Neuronal stem cell (in vitro differentiated cells): ENCODE measurements around the gene CLIP4.

ENCODE experiments used
- DNase-seq: peaks from one replicate; pipeline ENCODE4 v3.0.0-alpha.2; 2013; ENCODE audit warnings: low spot score
- H2AFZ ChIP-seq: one replicate; pipeline ENCODE4 v1.6.1; 2013; ENCODE audit warnings: mild to moderate bottlenecking, low read length, inconsistent platforms
- H2AK5ac ChIP-seq: 2 replicates; pipeline ENCODE4 v1.6.1; 2013; ENCODE audit warnings: low read depth, mild to moderate bottlenecking, inconsistent platforms, low read length, moderate library complexity, mixed read lengths
- H2BK120ac ChIP-seq: 2 replicates; pipeline ENCODE4 v1.6.1; 2013; ENCODE audit warnings: low read depth, mild to moderate bottlenecking, inconsistent platforms, low read length, moderate library complexity, mixed read lengths
- H2BK12ac ChIP-seq: one replicate; pipeline ENCODE4 v1.6.1; 2013; ENCODE audit warnings: low read length, inconsistent platforms
- H2BK15ac ChIP-seq: 2 replicates; pipeline ENCODE4 v1.6.1; 2013; ENCODE audit warnings: mild to moderate bottlenecking, low read length, inconsistent platforms, mixed read lengths
- H2BK5ac ChIP-seq: one replicate; pipeline ENCODE4 v1.6.1; 2013; ENCODE audit warnings: inconsistent platforms, mild to moderate bottlenecking, low read length, moderate library complexity
- H3K14ac ChIP-seq: one replicate; pipeline ENCODE4 v1.6.1; 2013; ENCODE audit warnings: low read length, inconsistent platforms
- H3K18ac ChIP-seq: 2 replicates; pipeline ENCODE4 v1.6.1; 2013; ENCODE audit warnings: low read length, inconsistent platforms
- H3K23ac ChIP-seq: 2 replicates; pipeline ENCODE4 v1.6.1; 2013; ENCODE audit warnings: low read depth, mild to moderate bottlenecking, mixed read lengths, low read length, inconsistent platforms; ENCODE audit not compliant: poor library complexity
- H3K27ac ChIP-seq: replicated peaks from 3 replicates; pipeline ENCODE4 v1.5.1; 2013; ENCODE audit warnings: low read length, inconsistent platforms
- H3K27me3 ChIP-seq, 3 experiments: 2 replicates each; pipeline ENCODE4 v1.6.1; 2013; ENCODE audit warnings: low read length in 3 of 3, mild to moderate bottlenecking in 2 of 3, inconsistent platforms in 1 of 3, low read depth in 1 of 3, mixed read lengths in 1 of 3, moderate library complexity in 1 of 3; ENCODE audit not compliant: control insufficient read depth in 3 of 3, insufficient read depth in 3 of 3
- H3K36me3 ChIP-seq, 2 donors: replicated peaks in 1 of 2; 2 replicates each; pipeline ENCODE4 v1.6.1; 2013; ENCODE audit warnings: low read length in 2 of 2; ENCODE audit not compliant: control insufficient read depth in 2 of 2, insufficient read depth in 2 of 2
- H3K4ac ChIP-seq: 2 replicates; pipeline ENCODE4 v1.6.1; 2013; ENCODE audit warnings: inconsistent platforms, mild to moderate bottlenecking, low read length, moderate library complexity
- H3K4me1 ChIP-seq, 2 donors: 1 replicate in 1 of 2; 2 replicates in 1 of 2; pipeline ENCODE4 v1.6.1; 2013; ENCODE audit warnings: low read length in 2 of 2, low read depth in 1 of 2; ENCODE audit not compliant: control insufficient read depth in 2 of 2, insufficient read depth in 1 of 2
- H3K4me2 ChIP-seq: one replicate; pipeline ENCODE4 v1.6.1; 2013; ENCODE audit warnings: mild to moderate bottlenecking, low read length, inconsistent platforms; ENCODE audit not compliant: insufficient read depth, poor library complexity, severe bottlenecking
- H3K4me3 ChIP-seq, 2 donors: 2 replicates each; pipeline ENCODE4 v1.5.1; 2013; ENCODE audit warnings: low read length in 2 of 2, mild to moderate bottlenecking in 2 of 2, inconsistent platforms in 1 of 2, moderate library complexity in 1 of 2
- H3K79me1 ChIP-seq: one replicate; pipeline ENCODE4 v1.6.1; 2013; ENCODE audit warnings: low read depth, mild to moderate bottlenecking, inconsistent platforms, low read length, moderate library complexity
- H3K9ac ChIP-seq: one replicate; pipeline ENCODE4 v1.6.1; 2013; ENCODE audit warnings: mild to moderate bottlenecking, low read depth, low read length, inconsistent platforms; ENCODE audit not compliant: poor library complexity
- H3K9me3 ChIP-seq, 2 donors: replicated peaks in 1 of 2; 2 replicates each; pipeline versions ENCODE3 to v1.6.1; 2013; ENCODE audit warnings: low read length in 2 of 2, mild to moderate bottlenecking in 2 of 2, inconsistent platforms in 1 of 2, low read depth in 1 of 2, mixed read lengths in 1 of 2, moderate library complexity in 1 of 2; ENCODE audit not compliant: control insufficient read depth in 2 of 2, insufficient read depth in 1 of 2
- H4K8ac ChIP-seq: one replicate; pipeline ENCODE4 v1.6.1; 2013; ENCODE audit warnings: low read depth, mild to moderate bottlenecking, inconsistent platforms, low read length, moderate library complexity
- H4K91ac ChIP-seq: one replicate; pipeline ENCODE4 v1.6.1; 2013; ENCODE audit warnings: low read length, low read depth, mild to moderate bottlenecking, inconsistent platforms; ENCODE audit not compliant: poor library complexity
- WGBS, 2 donors: extraction: QIAGEN DNeasy Blood & Tissue Kit; methylation state at CpG; one replicate each; pipeline ENCODE4 v1.1.7; 2013; ENCODE audit warnings: missing lambda C conversion rate in 2 of 2, mixed read lengths in 1 of 2; ENCODE audit not compliant: insufficient read length in 2 of 2, insufficient replicate concordance in 1 of 2; ENCODE audit errors: extremely low coverage in 2 of 2; 5-methylcytosine and 5-hydroxymethylcytosine counted together

CLIP4 gene

GRCh38 chr2:29123617-29124349 lies 8.6 kb downstream of the CLIP4 start:
- H3K9me3 ChIP-seq = peaks cover 0 to 19% of the 10 kb centered on the region in 2 donors
- H3K4me1 ChIP-seq = no peaks in the 10 kb centered on the region
- H3K23ac ChIP-seq = no peak overlapping the region
- no peak overlapping the region for H3K27ac ChIP-seq
- WGBS, 2 donors = no CpG with 5 or more reads among the region's 3 CpGs
- H2AK5ac ChIP-seq = no peak overlapping the region
- H3K9ac ChIP-seq = no peak overlapping the region
- no peak overlapping the region for H4K91ac ChIP-seq
- H3K4me3 ChIP-seq = no peak overlapping the region
- H4K8ac ChIP-seq = no peak overlapping the region
- H3K4me2 ChIP-seq = no peak overlapping the region
- no peak overlapping the region for H3K14ac ChIP-seq
- no peak overlapping the region for H2AFZ ChIP-seq
- H3K18ac ChIP-seq = no peak overlapping the region
- no peak overlapping the region for H2BK12ac ChIP-seq
- H3K27me3 ChIP-seq = no peaks in the 10 kb centered on the region
- no peak overlapping the region for H2BK15ac ChIP-seq
- no peak overlapping the region for H3K4ac ChIP-seq
- H3K79me1 ChIP-seq = no peaks in the 10 kb centered on the region
- H2BK120ac ChIP-seq = no peak overlapping the region
- no peak for DNase-seq
- no peaks in the 10 kb centered on the region for H3K36me3 ChIP-seq
- no peak overlapping the region for H2BK5ac ChIP-seq

DNA sequence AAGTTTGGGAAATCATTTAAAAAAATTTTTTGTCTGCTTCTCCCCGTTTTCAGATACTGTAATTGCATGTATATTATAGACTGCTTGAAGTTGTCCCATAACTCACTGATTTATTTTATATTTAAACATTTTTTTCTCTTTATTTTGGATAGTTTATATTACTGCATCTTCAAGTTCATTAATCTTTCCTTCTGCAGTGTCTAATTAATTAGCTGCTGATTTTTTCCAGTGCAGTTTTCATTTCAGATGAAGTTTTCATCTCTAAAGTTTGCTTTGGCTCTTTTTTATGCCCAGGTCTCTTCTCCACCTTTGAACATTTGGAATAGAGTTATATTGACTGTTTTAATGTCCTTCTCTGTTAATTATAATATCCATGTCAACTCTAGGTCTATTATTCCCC lies 9.3 kb downstream of the CLIP4 start:
- H3K4me2 ChIP-seq = no peak overlapping the region
- no peaks in the 10 kb centered on the region for H3K36me3 ChIP-seq
- H3K9me3 ChIP-seq = peaks cover 0 to 19% of the 10 kb centered on the region in 2 donors
- no peak overlapping the region for H4K91ac ChIP-seq
- no peak overlapping the region for H3K14ac ChIP-seq
- H3K27ac ChIP-seq = no peak overlapping the region
- no peak overlapping the region for H2BK120ac ChIP-seq
- no peak overlapping the region for H2AK5ac ChIP-seq
- H3K18ac ChIP-seq = no peak overlapping the region
- H2AFZ ChIP-seq = no peak overlapping the region
- H3K79me1 ChIP-seq = no peaks in the 10 kb centered on the region
- no peak overlapping the region for H3K4ac ChIP-seq
- no peak overlapping the region for H3K4me3 ChIP-seq
- H3K9ac ChIP-seq = no peak overlapping the region
- H3K4me1 ChIP-seq = no peaks in the 10 kb centered on the region
- H2BK12ac ChIP-seq = no peak overlapping the region
- no CpG with 5 or more reads among the region's 1 CpG for WGBS, 2 donors
- H3K27me3 ChIP-seq = no peaks in the 10 kb centered on the region
- no peak overlapping the region for H2BK15ac ChIP-seq
- H3K23ac ChIP-seq = no peak overlapping the region
- DNase-seq = no peak
- no peak overlapping the region for H4K8ac ChIP-seq
- H2BK5ac ChIP-seq = no peak overlapping the region

DNA sequence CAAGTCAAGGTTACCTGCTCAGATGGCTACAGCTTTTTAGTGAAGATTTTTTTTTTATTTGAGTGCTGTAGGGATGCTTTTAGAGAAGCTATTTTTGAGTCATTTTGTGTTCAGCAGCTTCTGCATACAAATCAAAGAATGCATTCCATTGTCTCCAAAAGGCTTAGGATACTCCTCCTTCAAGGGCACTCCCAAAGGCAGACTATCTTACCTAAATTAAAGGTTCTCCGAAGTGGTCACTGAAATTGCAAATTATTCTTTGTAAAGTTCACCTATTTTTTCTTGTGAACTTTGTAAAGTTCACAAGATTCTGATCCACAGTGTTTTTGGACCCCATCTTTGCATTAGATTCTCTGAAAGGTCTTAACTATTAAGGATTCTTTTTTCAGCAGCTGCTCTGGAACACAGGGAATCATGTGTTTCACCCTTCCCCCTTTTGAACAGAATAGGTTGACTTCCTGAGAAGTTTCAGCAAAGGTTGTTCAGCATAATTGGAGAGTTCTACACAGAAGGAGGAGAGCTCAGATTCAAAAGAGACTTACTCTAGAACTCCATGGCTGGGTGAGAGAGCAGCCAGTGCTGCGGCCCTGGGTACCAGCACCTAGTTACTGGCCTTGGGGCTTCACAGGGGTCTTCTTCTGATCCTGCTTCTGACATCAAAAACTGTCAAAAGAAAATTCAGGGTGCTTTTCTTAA lies 14.5 kb downstream of the CLIP4 start:
- no peak overlapping the region for H3K4me3 ChIP-seq
- peaks cover 2 to 10% of the 10 kb centered on the region in 2 donors for H3K4me1 ChIP-seq
- H3K23ac ChIP-seq = no peak overlapping the region
- no peak for DNase-seq
- H3K4ac ChIP-seq = no peak overlapping the region
- peaks cover 0 to 8% of the 10 kb centered on the region in 2 donors for H3K9me3 ChIP-seq
- WGBS, 2 donors = no CpG with 5 or more reads among the region's 2 CpGs
- no peak overlapping the region for H3K18ac ChIP-seq
- no peak overlapping the region for H2BK12ac ChIP-seq
- no peak overlapping the region for H3K9ac ChIP-seq
- no peak overlapping the region for H4K8ac ChIP-seq
- no peak overlapping the region for H2BK5ac ChIP-seq
- H4K91ac ChIP-seq = no peak overlapping the region
- H2AFZ ChIP-seq = no peak overlapping the region
- H3K27me3 ChIP-seq = no peaks in the 10 kb centered on the region
- H3K4me2 ChIP-seq = no peak overlapping the region
- no peak overlapping the region for H2BK120ac ChIP-seq
- H3K14ac ChIP-seq = no peak overlapping the region
- no peak overlapping the region for H2AK5ac ChIP-seq
- H3K79me1 ChIP-seq = no peaks in the 10 kb centered on the region
- H3K36me3 ChIP-seq = no peaks in the 10 kb centered on the region
- no peak overlapping the region for H3K27ac ChIP-seq
- H2BK15ac ChIP-seq = no peak overlapping the region

DNA sequence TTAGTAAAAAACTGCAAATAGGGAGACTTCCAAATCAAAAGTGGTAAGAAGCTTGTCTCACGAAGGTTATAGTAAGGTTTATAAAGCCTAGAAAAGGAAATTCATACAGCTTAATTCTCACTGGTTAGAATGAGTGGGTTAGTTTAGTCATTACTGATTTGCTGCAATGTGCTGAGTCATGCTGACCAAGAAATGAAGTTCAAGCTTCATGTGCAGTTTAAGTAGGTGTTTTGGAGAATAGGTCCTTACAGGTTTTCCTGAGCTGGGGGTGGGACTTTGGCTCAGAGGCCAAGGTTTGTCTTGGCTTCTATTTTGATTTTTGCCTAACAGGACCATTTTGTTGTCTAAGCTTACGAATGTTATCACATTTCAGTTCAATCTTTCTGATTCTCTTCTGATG lies 15.1 kb downstream of the CLIP4 start:
- H2BK12ac ChIP-seq = no peak overlapping the region
- H2AFZ ChIP-seq = no peak overlapping the region
- no peak overlapping the region for H2BK120ac ChIP-seq
- WGBS, 2 donors = no CpG with 5 or more reads among the region's 2 CpGs
- no peaks in the 10 kb centered on the region for H3K27me3 ChIP-seq
- no peak overlapping the region for H4K8ac ChIP-seq
- no peak overlapping the region for H3K27ac ChIP-seq
- no peaks in the 10 kb centered on the region for H3K36me3 ChIP-seq
- no peak overlapping the region for H3K9ac ChIP-seq
- H3K23ac ChIP-seq = no peak overlapping the region
- H3K4me3 ChIP-seq = no peak overlapping the region
- H3K4me1 ChIP-seq = peaks cover 2 to 10% of the 10 kb centered on the region in 2 donors
- peaks cover 0 to 3% of the 10 kb centered on the region in 2 donors for H3K9me3 ChIP-seq
- H3K18ac ChIP-seq = no peak overlapping the region
- H3K14ac ChIP-seq = no peak overlapping the region
- DNase-seq = no peak
- H2BK15ac ChIP-seq = no peak overlapping the region
- no peaks in the 10 kb centered on the region for H3K79me1 ChIP-seq
- no peak overlapping the region for H3K4me2 ChIP-seq
- H2AK5ac ChIP-seq = no peak overlapping the region
- no peak overlapping the region for H4K91ac ChIP-seq
- no peak overlapping the region for H2BK5ac ChIP-seq
- no peak overlapping the region for H3K4ac ChIP-seq
